ENCODE results near the gene DTNA. TPM values are rescaled to one million over a fixed set of nuclear protein-coding genes. Genes with fewer than 3 reads are reported as not detected.

The DTNA gene
- total RNA-seq: 7.1 and 9.1 TPM in 2 replicates

GRCh38 chr18:34709750-34710441, at the start of gene DTNA:
Gene DTNA, plus strand, starts transcription at chr18:34710298. Its CDS starts 45,679 bp downstream, at chr18:34755977.

Measured in epithelial cell of umbilical artery (primary cell).